KMS-11 (cell line): ENCODE results near the gene TTC19.

Experiments used
- H2AFZ ChIP-seq: fragments of 200-600 bp; sonication (generic); 2 replicates; pipeline ENCODE4 v1.6.1; 2016; ENCODE audit warnings: antibody characterized with exemption, mixed run types, low read depth
- H3K27ac ChIP-seq: fragments of 200-600 bp; sonication (generic); 2 replicates; pipeline ENCODE4 v1.6.1; 2016; ENCODE audit warnings: mild to moderate bottlenecking, mixed run types
- H3K27me3 ChIP-seq: fragments of 200-600 bp; sonication (generic); 2 replicates; pipeline ENCODE4 v1.6.1; 2017; ENCODE audit warnings: mild to moderate bottlenecking, low read depth, mixed run types, moderate library complexity; ENCODE audit not compliant: insufficient read depth
- H3K36me3 ChIP-seq: fragments of 200-600 bp; sonication (generic); 2 replicates; pipeline ENCODE4 v1.6.1; 2017; ENCODE audit warnings: mild to moderate bottlenecking, mixed run types; ENCODE audit not compliant: insufficient read depth
- H3K4me1 ChIP-seq: fragments of 200-600 bp; sonication (generic); 2 replicates; pipeline ENCODE4 v1.6.1; 2016; ENCODE audit warnings: mild to moderate bottlenecking, low read depth, mixed run types; ENCODE audit not compliant: poor library complexity, severe bottlenecking
- H3K4me2 ChIP-seq: fragments of 200-600 bp; sonication (generic); 2 replicates; pipeline ENCODE4 v1.7.0; 2016; ENCODE audit warnings: mild to moderate bottlenecking, mixed run types
- H3K4me3 ChIP-seq: fragments of 200-600 bp; sonication (generic); IDR thresholded peaks from 2 replicates; pipeline ENCODE4 v1.6.1; 2017; ENCODE audit warnings: low read depth, low read length, mixed read lengths; ENCODE audit not compliant: insufficient read depth
- H3K79me2 ChIP-seq: fragments of 200-600 bp; sonication (generic); 2 replicates; pipeline ENCODE4 v1.6.1; 2016; ENCODE audit warnings: low read depth, mixed run types; ENCODE audit not compliant: insufficient read depth
- H3K9ac ChIP-seq: fragments of 200-600 bp; sonication (generic); 2 replicates; pipeline ENCODE4 v1.6.1; 2016; ENCODE audit warnings: mild to moderate bottlenecking, mixed run types
- H4K20me1 ChIP-seq: fragments of 200-600 bp; sonication (generic); 2 replicates; pipeline ENCODE4 v1.6.1; 2016; ENCODE audit warnings: mild to moderate bottlenecking, mixed run types; ENCODE audit not compliant: insufficient read depth
- CTCF ChIP-seq: fragments of 200-600 bp; sonication (generic); conservative IDR thresholded peaks from 2 replicates; pipeline ENCODE4 v1.6.1; 2017; ENCODE audit warnings: low read depth, mild to moderate bottlenecking, antibody characterized with exemption, low read length, moderate library complexity, mixed read lengths

The TTC19 gene

GRCh38 chr17:15981646-15982580, 17.7 kb upstream of the TTC19 start:
- Histone ChIP-seq H3K79me2 (no peaks in the 10 kb centered on the region), H3K4me3 (no peak overlapping the region), H2AFZ (no peak overlapping the region), H3K36me3 (no peaks in the 10 kb centered on the region), H3K4me2 (no peak overlapping the region), H3K9ac (no peak overlapping the region), H3K27me3 (no peaks in the 10 kb centered on the region), H3K27ac (no peak overlapping the region), H3K4me1 (no peaks in the 10 kb centered on the region), H4K20me1 (no peaks in the 10 kb centered on the region)
- TF ChIP-seq CTCF, result no peak

DNA sequence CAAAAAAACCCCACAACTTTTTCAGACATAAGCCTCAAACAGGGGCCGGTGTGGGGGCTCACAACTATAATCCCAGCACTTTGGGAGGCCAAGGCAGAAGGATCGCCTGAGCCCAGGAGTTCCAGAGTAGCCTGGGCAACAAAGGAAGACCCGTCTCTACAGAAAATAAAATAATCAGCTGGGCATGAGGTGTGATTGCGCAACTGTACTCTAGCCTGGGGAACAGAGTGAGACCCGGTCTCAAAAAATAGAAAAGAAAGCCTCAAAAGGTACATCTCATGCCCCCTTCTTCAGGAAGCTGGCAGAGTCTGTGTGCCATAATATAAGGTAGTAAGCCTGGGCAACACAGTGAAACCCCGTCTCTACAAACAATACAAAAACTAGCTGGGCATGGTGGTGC, 3.3 kb upstream of the TTC19 start:
- Histone ChIP-seq H3K9ac (no peak overlapping the region), H3K79me2 (no peaks in the 10 kb centered on the region), H3K4me3 (no peak overlapping the region), H3K4me1 (no peaks in the 10 kb centered on the region), H4K20me1 (no peaks in the 10 kb centered on the region), H2AFZ (no peak overlapping the region), H3K4me2 (no peak overlapping the region), H3K36me3 (no peaks in the 10 kb centered on the region), H3K27ac (no peak overlapping the region), H3K27me3 (no peaks in the 10 kb centered on the region)
- no peak for TF ChIP-seq CTCF

DNA sequence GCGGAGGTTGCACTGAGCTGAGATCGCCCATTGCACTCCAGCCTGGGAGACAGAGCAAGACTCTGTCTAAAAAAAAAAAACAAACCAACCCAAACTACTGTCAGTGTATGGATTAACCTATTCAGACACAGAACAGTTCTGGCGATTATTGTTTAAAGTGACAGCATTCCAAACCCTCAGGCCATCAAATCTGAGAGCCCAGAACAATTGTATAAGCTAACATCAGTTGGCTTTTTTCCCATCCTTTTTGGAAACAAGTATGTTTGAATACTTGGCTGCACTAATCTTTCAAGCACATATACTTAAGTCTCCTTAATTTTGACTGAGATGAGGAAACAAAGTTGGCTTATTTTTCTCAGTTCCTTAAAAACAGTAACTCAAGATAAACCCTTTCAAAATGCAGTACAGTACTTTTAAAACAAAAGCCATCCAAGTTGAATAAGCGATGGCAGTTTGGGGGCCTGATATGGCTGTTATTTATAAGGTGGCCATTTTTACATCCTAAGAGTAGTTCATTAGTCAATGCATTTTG, 1.5 kb upstream of the TTC19 start:
- no peak overlapping the region for H2AFZ ChIP-seq
- H3K79me2 ChIP-seq, result no peaks in the 10 kb centered on the region
- H3K27me3 ChIP-seq, result no peaks in the 10 kb centered on the region
- H3K27ac ChIP-seq, result no peak overlapping the region
- no peak for TF ChIP-seq CTCF
- H3K4me2 ChIP-seq, result no peak overlapping the region
- H3K4me1 ChIP-seq, result no peaks in the 10 kb centered on the region
- H3K36me3 ChIP-seq, result no peaks in the 10 kb centered on the region
- no peak overlapping the region for H3K9ac ChIP-seq
- H3K4me3 ChIP-seq, result no peak overlapping the region
- H4K20me1 ChIP-seq, result no peaks in the 10 kb centered on the region

GRCh38 chr17:15999974-16000827, 577 bp downstream of the TTC19 start:
- H3K27ac ChIP-seq, result peak overlapping the region; percentile 55; the same call in 1 of the 2 replicates
- TF ChIP-seq CTCF, result no peak
- H3K9ac ChIP-seq, result peak overlapping the region; percentile 44; the same call in 1 of the 2 replicates
- no peak overlapping the region for H3K4me3 ChIP-seq
- no peaks in the 10 kb centered on the region for H3K79me2 ChIP-seq
- no peak overlapping the region; the same call in 1 of the 2 replicates for H2AFZ ChIP-seq
- no peaks in the 10 kb centered on the region for H3K4me1 ChIP-seq
- no peak overlapping the region for H3K4me2 ChIP-seq
- no peaks in the 10 kb centered on the region for H3K27me3 ChIP-seq
- H4K20me1 ChIP-seq, result no peaks in the 10 kb centered on the region
- no peaks in the 10 kb centered on the region for H3K36me3 ChIP-seq
